HEK293 (cell line): ENCODE data around the gene CACNA1G.

ENCODE experiments used
- CTCF ChIA-PET: fragments of 350-600 bp; formaldehyde crosslinking; extraction: SDS; loops from one replicate; lab custom pipeline; 2021; ENCODE audit warnings: antibody characterized with exemption; lab: Yijun Ruan, JAX
- POLR2A ChIA-PET: fragments of 300-600 bp; formaldehyde crosslinking; extraction: SDS; loops from one replicate; lab custom pipeline; 2020; ENCODE audit warnings: antibody characterized with exemption, inconsistent platforms; lab: Yijun Ruan, JAX
- H3K27ac ChIP-seq: fragments of 200-500 bp; sonication (Bioruptor generic); 2 replicates; pipeline ENCODE4 v1.5.1; 2014; ENCODE audit warnings: low read depth, low read length, control low read depth, inconsistent platforms; ENCODE audit errors: extremely low read depth
- H3K36me3 ChIP-seq, 2 experiments: fragments of 200-500 bp in 1 of 2; sonication (Bioruptor generic) in 1 of 2; 1 replicate in 1 of 2; 2 replicates in 1 of 2; pipeline ENCODE4 v1.5.1; 2014 to 2017; ENCODE audit warnings: inconsistent platforms in 2 of 2, low read length in 2 of 2; ENCODE audit not compliant: control insufficient read depth in 2 of 2, insufficient read depth in 1 of 2
- H3K4me1 ChIP-seq: fragments of 200-500 bp; sonication (Bioruptor generic); 2 replicates; pipeline ENCODE4 v1.5.1; 2014; ENCODE audit warnings: mild to moderate bottlenecking, low read length, inconsistent platforms; ENCODE audit not compliant: control insufficient read depth, insufficient read depth
- H3K4me3 ChIP-seq: 2 replicates; pipeline ENCODE4 v1.5.1; 2011; ENCODE audit warnings: low read depth, mild to moderate bottlenecking, control low read depth, low read length, moderate library complexity
- H3K9me3 ChIP-seq: fragments of 200-500 bp; sonication (Bioruptor generic); 2 replicates; pipeline ENCODE4 v1.5.1; 2014; ENCODE audit warnings: low read depth, low read length, inconsistent platforms; ENCODE audit not compliant: control insufficient read depth, insufficient read depth
- AEBP2 ChIP-seq: fragments of 450-650 bp; formaldehyde crosslinking; IDR thresholded peaks from 2 replicates; pipeline ENCODE4 v1.5.1; 2016; ENCODE audit warnings: missing biosample characterization, missing genetic modification characterization, borderline replicate concordance
- GLIS1 ChIP-seq: fragments of 450-650 bp; formaldehyde crosslinking; IDR thresholded peaks from 2 replicates; pipeline ENCODE4 v1.5.1; 2016; ENCODE audit warnings: missing biosample characterization, missing genetic modification characterization
- KLF17 ChIP-seq: fragments of 450-650 bp; formaldehyde crosslinking; IDR thresholded peaks from 2 replicates; pipeline ENCODE4 v1.5.1; 2016; ENCODE audit warnings: missing biosample characterization, missing genetic modification characterization
- MZF1 ChIP-seq: fragments of 450-650 bp; formaldehyde crosslinking; IDR thresholded peaks from 2 replicates; pipeline ENCODE4 v1.5.1; 2017; ENCODE audit warnings: missing biosample characterization, missing genetic modification characterization, borderline replicate concordance
- ZBTB10 ChIP-seq: fragments of 450-650 bp; formaldehyde crosslinking; IDR thresholded peaks from 2 replicates; pipeline ENCODE4 v1.5.1; 2016; ENCODE audit warnings: missing biosample characterization, missing genetic modification characterization
- ZEB2 ChIP-seq: fragments of 450-650 bp; formaldehyde crosslinking; IDR thresholded peaks from 2 replicates; pipeline ENCODE4 v1.5.1; 2016; ENCODE audit warnings: missing biosample characterization, missing genetic modification characterization
- ZFP3 ChIP-seq: fragments of 450-650 bp; formaldehyde crosslinking; IDR thresholded peaks from 2 replicates; pipeline ENCODE4 v1.5.1; 2016; ENCODE audit warnings: low read depth, missing biosample characterization, missing genetic modification characterization
- ZFP37 ChIP-seq: fragments of 450-650 bp; formaldehyde crosslinking; IDR thresholded peaks from 2 replicates; pipeline ENCODE4 v1.5.1; 2016; ENCODE audit warnings: missing biosample characterization, missing genetic modification characterization
- ZNF10 ChIP-seq: fragments of 450-650 bp; formaldehyde crosslinking; IDR thresholded peaks from 2 replicates; pipeline ENCODE4 v1.5.1; 2017; ENCODE audit warnings: missing biosample characterization, missing genetic modification characterization
- ZNF19 ChIP-seq: fragments of 450-650 bp; formaldehyde crosslinking; IDR thresholded peaks from 2 replicates; pipeline ENCODE4; 2016; ENCODE audit warnings: missing biosample characterization, missing genetic modification characterization, low read depth
- ZNF274 ChIP-seq, 2 experiments: fragments of 200-500 bp in 1 of 2; fragments of 450-650 bp in 1 of 2; sonication (Bioruptor generic) in 1 of 2; formaldehyde crosslinking in 1 of 2; IDR thresholded peaks; 2 replicates each; pipeline versions ENCODE4 v1.5.1 to v1.6.1; 2014 to 2016; ENCODE audit warnings: borderline replicate concordance in 1 of 2, inconsistent platforms in 1 of 2, low read length in 1 of 2, missing biosample characterization in 1 of 2, missing genetic modification characterization in 1 of 2
- ZNF514 ChIP-seq: fragments of 450-650 bp; formaldehyde crosslinking; IDR thresholded peaks from 2 replicates; pipeline ENCODE4 v1.5.1; 2016; ENCODE audit warnings: missing biosample characterization, missing genetic modification characterization
- ZNF549 ChIP-seq: fragments of 450-650 bp; IDR thresholded peaks from 2 replicates; pipeline ENCODE4 v1.5.1; 2018; ENCODE audit warnings: missing biosample characterization, missing genetic modification characterization, mild to moderate bottlenecking, inconsistent platforms, moderate library complexity
- ZNF558 ChIP-seq: fragments of 450-650 bp; formaldehyde crosslinking; IDR thresholded peaks from 2 replicates; pipeline ENCODE4 v1.5.1; 2016; ENCODE audit warnings: missing biosample characterization, missing genetic modification characterization
- TF ChIP-seq, protein P1 (sequence below): fragments of 450-650 bp; formaldehyde crosslinking; IDR thresholded peaks from 2 replicates; pipeline ENCODE4 v1.5.1; 2016; ENCODE audit warnings: missing biosample characterization, missing genetic modification characterization

The CACNA1G gene

DNA sequence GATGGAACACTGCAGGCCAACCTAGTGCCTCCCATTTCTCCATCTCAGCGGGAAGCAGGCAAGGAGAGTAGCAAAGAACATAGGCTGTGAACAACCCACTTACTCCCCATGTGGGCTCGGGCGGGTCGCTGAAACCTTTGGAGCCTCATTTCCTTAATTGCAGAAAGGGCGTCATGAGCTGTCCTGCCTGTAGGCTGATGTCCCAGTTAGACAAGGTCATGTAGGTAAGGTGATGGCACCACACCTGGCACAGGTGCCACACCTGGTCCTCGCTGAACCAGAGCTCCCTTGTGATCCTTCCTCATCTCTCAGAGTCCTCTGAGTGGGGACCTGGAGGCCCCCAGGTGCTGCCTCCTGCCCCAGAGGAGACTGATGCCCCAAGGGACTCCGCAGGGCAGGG, 97.1 kb downstream of the CACNA1G start:
- ChIA-PET POLR2A (no interaction called here), CTCF (no interaction called here)

DNA sequence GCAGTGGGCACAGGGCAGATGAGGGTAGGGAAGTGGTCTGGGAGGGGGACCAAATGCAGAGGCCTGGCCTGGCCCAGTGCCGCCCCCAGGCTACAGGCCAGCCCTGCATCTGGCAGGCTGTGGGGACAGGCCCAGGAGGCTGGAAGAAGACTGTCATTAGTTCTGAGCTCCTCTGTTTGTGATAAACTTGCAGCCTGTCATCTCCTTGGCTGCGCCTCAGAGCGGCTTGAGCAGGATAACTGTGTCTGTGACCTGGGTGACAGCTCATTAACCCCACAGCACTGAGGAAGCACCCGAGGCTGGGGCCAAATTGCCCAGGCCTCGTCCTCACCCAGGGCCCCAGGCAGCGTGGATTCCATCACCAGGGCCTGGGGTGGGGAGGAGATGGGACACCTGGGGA, 98.1 kb downstream of the CACNA1G start:
- no peak overlapping the region for H3K27ac ChIP-seq
- H3K4me1 ChIP-seq, result no peaks in the 10 kb centered on the region; the same call in 1 of the 2 replicates
- CTCF ChIA-PET, result no interaction called here

More for the DNA sequence above, 97.1 kb downstream of the CACNA1G start:
- Histone ChIP-seq H3K36me3 (no peaks in the 10 kb centered on the region), H3K9me3 (no peaks in the 10 kb centered on the region)
- peak; percentile 53; the same call in 1 of the 2 replicates for TF ChIP-seq ZEB2 (tag by site-specific recombination)
- TF ChIP-seq ZNF274 (IDR thresholded peaks at IDR 0.05; ENCODE audit: low read length), result no peak
- no peak for TF ChIP-seq ZNF274 (tag by site-specific recombination; IDR thresholded peaks at IDR 0.05; ENCODE audit: borderline replicate concordance)
- TF ChIP-seq, all 188 proteins: peak for 1
- H3K4me3 ChIP-seq, result no peak overlapping the region
- H3K4me1 ChIP-seq, result no peaks in the 10 kb centered on the region; the same call in 1 of the 2 replicates
- H3K27ac ChIP-seq, result no peak overlapping the region

GRCh38 chr17:50659179-50659578, 98.7 kb downstream of the CACNA1G start:
- H3K36me3 ChIP-seq, result no peaks in the 10 kb centered on the region
- H3K4me1 ChIP-seq, result no peaks in the 10 kb centered on the region; the same call in 1 of the 2 replicates
- ChIA-PET CTCF (interaction anchor here (1.1 kb wide), 1 partner anchor 33 kb away, joined by 4 read pairs; no protein-coding TSS in a partner anchor), POLR2A (no interaction called here)
- TF ChIP-seq ZNF549 (tag by site-specific recombination), result no peak
- TF ChIP-seq ZFP37 (tag by site-specific recombination), result no peak
- no peak for TF ChIP-seq KLF17 (tag by site-specific recombination)
- TF ChIP-seq MZF1 (tag by site-specific recombination), result no peak
- no peak for TF ChIP-seq ZNF19 (tag by site-specific recombination)
- H3K9me3 ChIP-seq, result no peaks in the 10 kb centered on the region
- H3K27ac ChIP-seq, result no peak overlapping the region
- H3K4me3 ChIP-seq, result no peak overlapping the region

More for the DNA sequence above, 98.1 kb downstream of the CACNA1G start:
- H3K9me3 ChIP-seq, result no peaks in the 10 kb centered on the region
- H3K36me3 ChIP-seq, result no peaks in the 10 kb centered on the region
- TF ChIP-seq AEBP2 (tag by site-specific recombination) (no peak), ZBTB10 (tag by site-specific recombination) (no peak), ZNF514 (no peak), ZNF10 (tag by site-specific recombination) (no peak), GLIS1 (no peak), ZFP3 (tag by site-specific recombination) (no peak), ZNF558 (tag by site-specific recombination) (no peak)
- TF ChIP-seq, protein P1, sequence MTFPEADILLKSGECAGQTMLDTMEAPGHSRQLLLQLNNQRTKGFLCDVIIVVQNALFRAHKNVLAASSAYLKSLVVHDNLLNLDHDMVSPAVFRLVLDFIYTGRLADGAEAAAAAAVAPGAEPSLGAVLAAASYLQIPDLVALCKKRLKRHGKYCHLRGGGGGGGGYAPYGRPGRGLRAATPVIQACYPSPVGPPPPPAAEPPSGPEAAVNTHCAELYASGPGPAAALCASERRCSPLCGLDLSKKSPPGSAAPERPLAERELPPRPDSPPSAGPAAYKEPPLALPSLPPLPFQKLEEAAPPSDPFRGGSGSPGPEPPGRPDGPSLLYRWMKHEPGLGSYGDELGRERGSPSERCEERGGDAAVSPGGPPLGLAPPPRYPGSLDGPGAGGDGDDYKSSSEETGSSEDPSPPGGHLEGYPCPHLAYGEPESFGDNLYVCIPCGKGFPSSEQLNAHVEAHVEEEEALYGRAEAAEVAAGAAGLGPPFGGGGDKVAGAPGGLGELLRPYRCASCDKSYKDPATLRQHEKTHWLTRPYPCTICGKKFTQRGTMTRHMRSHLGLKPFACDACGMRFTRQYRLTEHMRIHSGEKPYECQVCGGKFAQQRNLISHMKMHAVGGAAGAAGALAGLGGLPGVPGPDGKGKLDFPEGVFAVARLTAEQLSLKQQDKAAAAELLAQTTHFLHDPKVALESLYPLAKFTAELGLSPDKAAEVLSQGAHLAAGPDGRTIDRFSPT, result no peak
- no peak overlapping the region for H3K4me3 ChIP-seq
- POLR2A ChIA-PET, result no interaction called here
